HEK293 (cell line): ENCODE measurements around the gene CELSR1.

Experiments used
- BCL11A ChIP-seq: fragments of 450-650 bp; formaldehyde crosslinking; IDR thresholded peaks from 2 replicates; pipeline ENCODE4 v1.5.1; 2016; ENCODE audit warnings: low read depth, missing biosample characterization, missing genetic modification characterization
- KLF10 ChIP-seq: fragments of 450-650 bp; IDR thresholded peaks from 2 replicates; pipeline ENCODE4 v1.5.1; 2018; ENCODE audit warnings: missing biosample characterization, mild to moderate bottlenecking, missing genetic modification characterization
- TRIM28 ChIP-seq: IDR thresholded peaks from 2 replicates; pipeline ENCODE4 v1.6.1; 2011; ENCODE audit warnings: low read length, control low read depth, borderline replicate concordance
- ZBTB7A ChIP-seq: fragments of 450-650 bp; formaldehyde crosslinking; IDR thresholded peaks from 2 replicates; pipeline ENCODE4 v1.5.1; 2016; ENCODE audit warnings: low read depth, missing biosample characterization, missing genetic modification characterization
- ZEB2 ChIP-seq: fragments of 450-650 bp; formaldehyde crosslinking; IDR thresholded peaks from 2 replicates; pipeline ENCODE4 v1.5.1; 2016; ENCODE audit warnings: missing biosample characterization, missing genetic modification characterization
- ZNF169 ChIP-seq: fragments of 450-650 bp; formaldehyde crosslinking; IDR thresholded peaks from 2 replicates; pipeline ENCODE4 v1.5.1; 2016; ENCODE audit warnings: missing biosample characterization, missing genetic modification characterization
- ZNF24 ChIP-seq: fragments of 450-650 bp; formaldehyde crosslinking; IDR thresholded peaks from 2 replicates; pipeline ENCODE4 v1.5.1; 2016; ENCODE audit warnings: missing biosample characterization, missing genetic modification characterization
- ZNF707 ChIP-seq: fragments of 450-650 bp; formaldehyde crosslinking; IDR thresholded peaks from 2 replicates; pipeline ENCODE4 v1.5.1; 2016; ENCODE audit warnings: missing biosample characterization, missing genetic modification characterization
- TF ChIP-seq, protein P1 (sequence below): fragments of 450-650 bp; formaldehyde crosslinking; IDR thresholded peaks from 2 replicates; pipeline ENCODE4 v1.5.1; 2016; ENCODE audit warnings: missing biosample characterization, missing genetic modification characterization
- TF ChIP-seq, protein P2 (sequence below): IDR thresholded peaks from 2 replicates; pipeline ENCODE4 v1.6.1; 2011; ENCODE audit warnings: mild to moderate bottlenecking, low read depth, low read length, borderline replicate concordance

DNA sequence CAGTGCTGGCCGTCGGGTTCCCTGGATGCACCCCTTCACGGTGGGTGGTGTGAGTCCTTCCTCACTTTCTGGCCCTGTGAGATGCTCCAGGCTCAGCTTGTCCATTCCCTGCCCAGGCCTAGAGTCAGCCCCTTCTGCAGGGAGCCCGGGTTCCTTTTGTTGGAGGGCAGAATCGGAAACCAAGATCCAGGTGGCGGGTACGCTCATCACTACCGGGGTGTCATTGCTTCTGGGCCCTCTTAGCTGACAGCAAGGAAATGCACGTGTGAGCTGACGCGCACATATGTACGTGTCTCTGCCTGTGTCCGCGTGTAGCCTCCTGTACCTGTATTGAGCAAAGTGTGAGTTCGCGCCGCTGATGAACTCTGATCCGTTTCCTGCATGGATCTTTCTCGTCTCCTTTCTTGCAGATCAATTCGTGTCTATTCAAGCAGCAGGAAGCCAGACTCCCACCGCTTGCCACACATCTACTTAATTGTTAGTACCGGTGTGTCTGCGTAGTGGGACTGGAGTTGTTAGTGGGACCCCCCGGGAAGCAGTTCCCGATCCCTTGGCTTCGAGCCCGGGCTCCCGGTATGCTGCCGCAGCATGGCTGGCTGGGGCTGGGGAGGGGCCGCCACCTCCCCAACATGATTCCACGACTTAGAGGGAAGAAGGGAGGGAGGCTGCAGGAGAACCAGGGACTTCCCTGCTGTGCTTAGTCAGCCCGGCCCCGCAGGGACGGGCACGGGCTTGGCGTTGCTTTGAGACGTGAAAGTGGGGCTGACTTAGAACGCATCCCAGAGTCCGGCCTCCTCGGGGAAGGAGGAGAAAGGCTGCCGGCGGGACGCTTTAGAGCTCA lies 46.9 kb upstream of the CELSR1 start:
- TF ChIP-seq, protein P1, sequence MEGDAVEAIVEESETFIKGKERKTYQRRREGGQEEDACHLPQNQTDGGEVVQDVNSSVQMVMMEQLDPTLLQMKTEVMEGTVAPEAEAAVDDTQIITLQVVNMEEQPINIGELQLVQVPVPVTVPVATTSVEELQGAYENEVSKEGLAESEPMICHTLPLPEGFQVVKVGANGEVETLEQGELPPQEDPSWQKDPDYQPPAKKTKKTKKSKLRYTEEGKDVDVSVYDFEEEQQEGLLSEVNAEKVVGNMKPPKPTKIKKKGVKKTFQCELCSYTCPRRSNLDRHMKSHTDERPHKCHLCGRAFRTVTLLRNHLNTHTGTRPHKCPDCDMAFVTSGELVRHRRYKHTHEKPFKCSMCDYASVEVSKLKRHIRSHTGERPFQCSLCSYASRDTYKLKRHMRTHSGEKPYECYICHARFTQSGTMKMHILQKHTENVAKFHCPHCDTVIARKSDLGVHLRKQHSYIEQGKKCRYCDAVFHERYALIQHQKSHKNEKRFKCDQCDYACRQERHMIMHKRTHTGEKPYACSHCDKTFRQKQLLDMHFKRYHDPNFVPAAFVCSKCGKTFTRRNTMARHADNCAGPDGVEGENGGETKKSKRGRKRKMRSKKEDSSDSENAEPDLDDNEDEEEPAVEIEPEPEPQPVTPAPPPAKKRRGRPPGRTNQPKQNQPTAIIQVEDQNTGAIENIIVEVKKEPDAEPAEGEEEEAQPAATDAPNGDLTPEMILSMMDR (tag by site-specific recombination), result no peak
- TF ChIP-seq KLF10 (tag by site-specific recombination), result no peak
- peak; percentile 60; the same call in 1 of the 2 replicates for TF ChIP-seq ZEB2 (tag by site-specific recombination)
- no peak for TF ChIP-seq ZBTB7A (tag by site-specific recombination)
- TF ChIP-seq ZNF707 (tag by site-specific recombination), result no peak
- TF ChIP-seq ZNF24 (tag by site-specific recombination), result peak; percentile 52; the same call in 1 of the 2 replicates
- TF ChIP-seq ZNF169, result no peak
- TF ChIP-seq TRIM28, result no peak; the same call in 1 of the 2 replicates
- no peak for TF ChIP-seq BCL11A (tag by site-specific recombination)
- TF ChIP-seq, protein P2, sequence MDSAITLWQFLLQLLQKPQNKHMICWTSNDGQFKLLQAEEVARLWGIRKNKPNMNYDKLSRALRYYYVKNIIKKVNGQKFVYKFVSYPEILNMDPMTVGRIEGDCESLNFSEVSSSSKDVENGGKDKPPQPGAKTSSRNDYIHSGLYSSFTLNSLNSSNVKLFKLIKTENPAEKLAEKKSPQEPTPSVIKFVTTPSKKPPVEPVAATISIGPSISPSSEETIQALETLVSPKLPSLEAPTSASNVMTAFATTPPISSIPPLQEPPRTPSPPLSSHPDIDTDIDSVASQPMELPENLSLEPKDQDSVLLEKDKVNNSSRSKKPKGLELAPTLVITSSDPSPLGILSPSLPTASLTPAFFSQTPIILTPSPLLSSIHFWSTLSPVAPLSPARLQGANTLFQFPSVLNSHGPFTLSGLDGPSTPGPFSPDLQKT, result no peak
